Karpas-422 (cell line): ENCODE results near the gene FASN. TPM values are rescaled to one million over a fixed set of nuclear protein-coding genes. Genes with fewer than 3 reads are reported as not detected.

Source experiments
- DNase-seq: peaks from one replicate; pipeline ENCODE4 v3.0.0-alpha.2; 2015
- H2AFZ ChIP-seq: fragments of 200-600 bp; sonication (generic); 2 replicates; pipeline ENCODE4 v1.6.1; 2014; ENCODE audit warnings: antibody characterized with exemption, low read length, mixed read lengths
- H3K27ac ChIP-seq: fragments of 200-600 bp; sonication (generic); 2 replicates; pipeline ENCODE4 v1.5.1; 2014; ENCODE audit warnings: mild to moderate bottlenecking, low read length, moderate library complexity
- H3K27me3 ChIP-seq: fragments of 200-600 bp; sonication (generic); 2 replicates; pipeline ENCODE4 v1.6.1; 2014; ENCODE audit warnings: low read length, mixed read lengths
- H3K36me3 ChIP-seq: fragments of 200-600 bp; sonication (generic); 2 replicates; pipeline ENCODE4 v1.6.1; 2014; ENCODE audit warnings: low read length, mixed read lengths; ENCODE audit not compliant: insufficient read depth
- H3K4me1 ChIP-seq: fragments of 200-600 bp; sonication (generic); 2 replicates; pipeline ENCODE4 v1.6.1; 2014; ENCODE audit warnings: mild to moderate bottlenecking, low read length, mixed read lengths
- H3K4me2 ChIP-seq: fragments of 200-600 bp; sonication (generic); 2 replicates; pipeline ENCODE4 v1.6.1; 2014; ENCODE audit warnings: low read length, low read depth, mild to moderate bottlenecking; ENCODE audit not compliant: poor library complexity, severe bottlenecking
- H3K4me3 ChIP-seq: fragments of 200-600 bp; sonication (generic); 2 replicates; pipeline ENCODE4 v1.5.1; 2014; ENCODE audit warnings: mild to moderate bottlenecking, antibody characterized with exemption, low read length, mixed read lengths
- H3K79me2 ChIP-seq: fragments of 200-600 bp; sonication (generic); 2 replicates; pipeline ENCODE4 v1.6.1; 2014; ENCODE audit warnings: mild to moderate bottlenecking, low read length, mixed read lengths
- H3K9ac ChIP-seq: fragments of 200-600 bp; sonication (generic); 2 replicates; pipeline ENCODE4 v1.6.0; 2014; ENCODE audit warnings: low read length
- H3K9me2 ChIP-seq: fragments of 200-600 bp; sonication (generic), shearing (Covaris generic); replicated peaks from 2 replicates; pipeline ENCODE4 v1.6.0; 2014; ENCODE audit warnings: mild to moderate bottlenecking, low read length, moderate library complexity; ENCODE audit not compliant: insufficient read depth
- H3K9me3 ChIP-seq: fragments of 300-700, 200-600 bp; sonication (generic); 2 replicates; pipeline ENCODE4 v1.6.1; 2014; ENCODE audit warnings: low read length, mixed read lengths
- H4K20me1 ChIP-seq: fragments of 200-600 bp; sonication (generic); 2 replicates; pipeline ENCODE4 v1.6.1; 2014; ENCODE audit warnings: mild to moderate bottlenecking, antibody characterized with exemption, low read length, low read depth; ENCODE audit not compliant: insufficient read depth
- total RNA-seq: library from RNA; depleted of rRNA; stranded (reverse); fragments of >200 nt; shearing (Covaris generic); gene quantifications from 2 replicates; pipeline ENCODE4 v1.2.3, GENCODE V29; 2014; ENCODE audit warnings: low replicate concordance

FASN gene
- total RNA-seq, 1 experiment from 2014 or later, result 94.1 TPM

DNA sequence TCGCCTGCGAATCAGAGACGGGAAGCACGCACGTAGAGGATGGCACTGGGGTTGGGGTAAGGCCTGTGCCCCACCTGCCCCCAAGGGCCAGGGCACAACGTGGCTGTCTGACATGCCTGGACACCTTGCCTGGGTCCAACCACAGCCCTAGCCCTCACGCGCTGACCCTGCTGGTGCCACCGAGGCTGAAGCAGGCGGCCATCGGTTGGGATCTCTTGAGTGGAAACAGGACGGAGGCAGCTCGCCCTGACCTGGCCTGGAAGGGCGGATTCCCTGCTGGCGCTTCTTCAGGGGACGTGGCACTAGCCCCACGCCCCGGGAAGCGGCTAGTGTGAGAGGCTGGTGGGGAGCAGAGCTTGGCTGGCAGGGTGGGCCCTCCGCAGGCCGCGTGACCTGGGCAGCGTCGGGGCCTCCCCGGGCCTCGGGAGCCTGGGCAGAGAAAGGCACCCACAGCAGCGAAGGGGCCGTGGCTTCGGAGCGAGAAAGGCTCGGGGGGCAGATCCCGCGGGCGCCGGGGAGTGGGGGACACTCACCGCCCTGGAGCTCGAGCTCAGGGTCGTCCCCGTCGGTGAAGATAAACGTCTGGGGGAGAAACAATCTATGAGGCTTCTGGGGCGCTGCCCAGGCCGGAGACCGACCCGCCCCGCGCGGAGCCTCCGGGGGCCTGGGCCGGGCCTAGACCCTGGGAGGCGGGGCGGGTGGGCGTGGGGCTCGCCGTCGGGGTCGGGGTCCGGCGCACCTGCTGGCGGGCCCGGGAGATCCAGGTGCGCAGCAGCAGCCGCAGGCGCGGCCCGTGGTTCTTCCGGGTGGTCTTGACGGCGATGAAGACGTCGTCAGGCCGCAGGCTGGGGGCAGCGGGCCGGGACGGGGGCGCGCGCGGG, 47.0 kb downstream of the FASN start:
- no peak for DNase-seq
- Histone ChIP-seq H3K27me3 (no peaks in the 10 kb centered on the region), H3K27ac (no peak overlapping the region), H3K4me3 (peak overlapping the region; percentile 71), H3K9ac (peak overlapping the region; percentile 65), H3K9me2 (no peaks in the 10 kb centered on the region), H3K79me2 (peaks cover 17% of the 10 kb centered on the region), H3K4me2 (peak overlapping the region; percentile 74), H3K4me1 (peaks cover 30% of the 10 kb centered on the region), H2AFZ (no peak overlapping the region), H4K20me1 (peaks cover 17% of the 10 kb centered on the region; the same call in 1 of the 2 replicates), H3K9me3 (no peaks in the 10 kb centered on the region), H3K36me3 (no peaks in the 10 kb centered on the region)

DNA sequence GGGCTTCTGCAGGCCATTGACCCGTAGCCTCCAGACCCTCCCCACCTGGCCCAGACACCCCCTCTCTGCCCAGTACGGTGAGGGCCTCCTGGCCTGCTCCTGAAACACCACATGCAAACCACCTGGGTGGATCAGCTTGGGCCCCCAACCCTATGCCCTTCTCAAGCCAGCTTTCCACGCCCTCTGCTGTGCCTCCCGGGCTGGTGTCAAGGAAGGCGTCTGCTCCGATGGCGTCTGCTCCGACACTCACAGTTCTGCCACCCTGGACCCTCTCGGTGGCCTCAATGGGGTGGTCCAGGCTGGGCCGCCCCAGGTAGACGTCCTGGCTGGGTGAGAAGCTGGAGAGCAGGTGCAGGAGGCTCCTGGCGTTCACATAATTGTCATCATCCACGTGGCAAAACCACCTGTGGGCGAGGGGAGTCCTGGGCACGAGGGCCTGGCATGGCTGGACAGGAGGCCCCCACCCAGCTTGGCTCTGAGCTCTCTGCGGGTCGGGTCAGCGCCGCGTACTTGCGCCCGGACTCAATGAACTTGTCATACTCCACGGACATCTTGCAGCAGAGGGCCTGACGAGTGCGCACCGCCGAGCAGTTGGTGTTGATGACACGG, 47.8 kb downstream of the FASN start:
- DNase-seq, result no peak
- Histone ChIP-seq H3K4me2 (peak overlapping the region; percentile 74), H2AFZ (no peak overlapping the region), H3K27me3 (no peaks in the 10 kb centered on the region), H3K9ac (peak overlapping the region; percentile 65), H3K4me1 (peaks cover 30% of the 10 kb centered on the region), H3K79me2 (peaks cover 17% of the 10 kb centered on the region), H3K9me2 (no peaks in the 10 kb centered on the region), H3K36me3 (no peaks in the 10 kb centered on the region), H4K20me1 (peaks cover 11% of the 10 kb centered on the region; the same call in 1 of the 2 replicates), H3K9me3 (no peaks in the 10 kb centered on the region), H3K27ac (no peak overlapping the region), H3K4me3 (peak overlapping the region; percentile 71; the same call in 1 of the 2 replicates)

DNA sequence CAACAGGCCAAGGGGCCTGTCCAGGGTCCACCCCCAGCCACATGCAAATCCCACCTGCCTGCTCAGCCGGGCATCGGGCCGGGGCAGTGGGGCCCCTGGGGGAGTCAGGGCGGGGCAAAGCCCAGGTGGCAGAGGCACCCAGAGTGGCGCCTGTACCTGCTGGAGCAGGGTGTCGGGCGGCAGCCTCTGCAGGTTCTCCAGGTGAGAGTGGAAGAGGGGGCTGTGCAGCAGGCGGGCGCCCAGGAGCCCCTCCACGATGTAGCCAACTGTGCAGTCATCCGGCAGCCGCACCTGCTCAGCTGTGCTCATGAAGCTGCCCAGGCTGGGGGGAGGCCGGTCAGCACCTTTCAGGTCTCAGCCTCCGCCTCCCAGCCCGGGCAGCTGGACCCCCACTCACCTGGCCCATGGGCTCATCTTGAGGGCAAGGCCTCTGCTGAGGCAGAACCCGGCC, 48.5 kb downstream of the FASN start:
- Histone ChIP-seq H3K9me2 (no peaks in the 10 kb centered on the region), H3K4me1 (peaks cover 30% of the 10 kb centered on the region), H3K36me3 (no peaks in the 10 kb centered on the region), H2AFZ (no peak overlapping the region), H4K20me1 (peaks cover 11% of the 10 kb centered on the region; the same call in 1 of the 2 replicates), H3K27me3 (no peaks in the 10 kb centered on the region), H3K79me2 (peaks cover 17% of the 10 kb centered on the region), H3K9ac (no peak overlapping the region; the same call in 1 of the 2 replicates), H3K4me2 (peak overlapping the region; percentile 11), H3K4me3 (no peak overlapping the region), H3K9me3 (no peaks in the 10 kb centered on the region), H3K27ac (no peak overlapping the region)
- no peak for DNase-seq

DNA sequence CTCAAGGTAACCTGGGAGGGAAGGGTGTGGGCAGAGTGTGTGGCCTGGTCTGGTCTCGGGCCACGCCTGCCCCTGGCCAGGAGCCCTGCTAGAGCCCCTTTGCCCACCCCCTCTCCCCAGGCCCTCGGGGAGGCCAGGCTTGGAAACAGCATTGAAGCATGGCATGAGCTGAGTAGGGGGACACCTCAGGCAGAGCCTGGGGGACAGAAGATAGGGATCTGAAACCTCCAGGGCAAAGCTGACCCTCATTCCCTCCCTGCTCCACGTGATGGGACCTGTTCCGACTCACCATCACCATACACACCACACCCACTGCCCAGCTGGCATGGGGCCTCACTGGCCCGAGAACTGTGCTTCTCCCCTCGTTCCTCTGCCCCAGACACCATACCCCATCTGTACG, 48.9 kb downstream of the FASN start:
- no peaks in the 10 kb centered on the region for H3K27me3 ChIP-seq
- H3K9me3 ChIP-seq, result no peaks in the 10 kb centered on the region

DNA sequence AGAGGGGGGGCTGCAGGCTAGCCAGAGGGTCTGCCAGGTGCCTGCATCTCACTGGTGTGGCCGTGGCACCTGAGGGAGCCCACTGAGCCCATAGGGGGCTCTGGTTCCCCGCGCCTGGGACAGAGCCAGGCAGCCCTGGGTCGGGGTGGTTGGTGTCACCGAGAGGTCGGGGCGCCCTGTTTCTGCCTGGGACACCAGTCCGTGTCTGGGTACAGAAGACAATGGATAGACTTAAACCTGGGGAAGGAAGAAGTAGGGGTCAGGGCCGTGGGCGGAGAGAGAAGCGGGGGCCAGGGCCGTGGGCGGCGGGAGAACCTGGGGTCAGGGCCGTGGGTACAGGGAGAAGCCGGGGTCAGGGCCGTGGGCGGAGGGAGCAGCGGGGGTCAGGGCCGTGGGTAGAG, 49.5 kb downstream of the FASN start:
- Histone ChIP-seq H3K4me2 (no peak overlapping the region), H3K4me3 (no peak overlapping the region), H3K9me2 (no peaks in the 10 kb centered on the region), H3K36me3 (no peaks in the 10 kb centered on the region), H2AFZ (no peak overlapping the region), H3K9ac (no peak overlapping the region), H3K79me2 (peaks cover 16% of the 10 kb centered on the region), H3K27ac (no peak overlapping the region), H4K20me1 (peaks cover 11% of the 10 kb centered on the region; the same call in 1 of the 2 replicates), H3K9me3 (no peaks in the 10 kb centered on the region), H3K4me1 (peaks cover 29% of the 10 kb centered on the region), H3K27me3 (no peaks in the 10 kb centered on the region)
- no peak for DNase-seq

More for the DNA sequence above, 48.9 kb downstream of the FASN start:
- H3K79me2 ChIP-seq, result peaks cover 17% of the 10 kb centered on the region
- peaks cover 30% of the 10 kb centered on the region for H3K4me1 ChIP-seq
- peak overlapping the region; percentile 11 for H3K4me2 ChIP-seq
- no peak overlapping the region for H3K4me3 ChIP-seq
- no peaks in the 10 kb centered on the region for H3K36me3 ChIP-seq
- peaks cover 11% of the 10 kb centered on the region; the same call in 1 of the 2 replicates for H4K20me1 ChIP-seq
- no peak overlapping the region for H2AFZ ChIP-seq
- no peak overlapping the region; the same call in 1 of the 2 replicates for H3K9ac ChIP-seq
- no peak for DNase-seq
- no peak overlapping the region for H3K27ac ChIP-seq
- H3K9me2 ChIP-seq, result no peaks in the 10 kb centered on the region

DNA sequence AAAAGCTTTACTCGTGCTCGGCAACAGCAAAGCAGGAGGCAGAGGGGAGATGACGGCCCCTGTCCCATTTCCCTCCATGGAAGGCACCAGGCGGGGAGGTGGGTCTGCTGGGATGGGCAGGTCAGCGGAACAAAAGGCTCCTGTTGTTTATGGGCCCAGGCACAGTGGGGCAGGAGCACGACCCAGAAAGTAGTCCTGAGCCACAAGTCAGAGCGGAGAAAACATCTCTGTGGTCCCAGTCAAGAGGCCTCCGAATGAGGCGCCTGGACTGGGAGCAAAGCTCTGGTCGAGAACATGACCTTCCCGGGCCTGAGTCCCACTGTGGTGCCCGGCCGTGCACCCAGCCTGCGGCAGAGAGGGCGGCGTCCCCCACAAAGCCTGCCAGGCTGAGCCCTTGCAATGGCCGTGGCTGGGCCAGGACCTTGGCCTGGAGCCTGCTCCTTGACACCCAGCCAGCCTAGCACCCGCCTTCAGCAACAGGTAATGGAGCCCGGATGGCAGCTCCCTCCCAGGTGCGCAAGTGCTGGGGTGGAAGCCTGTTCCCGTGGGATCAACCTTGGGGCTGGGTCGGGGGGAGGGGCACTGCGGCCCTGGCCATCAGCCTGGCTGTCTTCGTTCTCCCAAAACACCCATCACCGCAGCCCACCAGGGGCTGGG, 50.0 kb downstream of the FASN start:
- Histone ChIP-seq H3K9me3 (no peaks in the 10 kb centered on the region), H3K4me1 (peaks cover 24% of the 10 kb centered on the region)

DNA sequence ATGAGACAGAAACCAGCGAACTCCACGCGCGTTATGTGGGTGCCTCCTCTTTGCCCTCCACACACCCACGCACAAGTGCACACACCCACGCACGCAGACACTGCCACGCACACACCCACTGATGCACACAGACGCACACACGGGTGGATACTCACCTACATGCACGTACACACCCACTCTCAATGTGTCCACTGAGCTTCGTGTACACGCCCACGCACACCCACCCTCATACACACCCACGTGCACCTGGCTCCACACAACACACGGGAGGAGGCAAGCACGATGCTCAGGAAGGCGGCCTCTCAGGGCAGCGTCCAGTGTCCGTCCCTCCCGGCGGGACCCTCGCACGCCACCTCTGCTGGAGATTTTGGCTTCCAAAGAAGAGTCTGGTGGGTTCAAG, 50.7 kb downstream of the FASN start:
- H4K20me1 ChIP-seq, result peaks cover 3% of the 10 kb centered on the region; the same call in 1 of the 2 replicates
- no peak overlapping the region for H3K4me3 ChIP-seq
- H3K9me2 ChIP-seq, result no peaks in the 10 kb centered on the region
- no peak overlapping the region for H3K4me2 ChIP-seq
- no peak overlapping the region for H3K9ac ChIP-seq
- no peaks in the 10 kb centered on the region for H3K9me3 ChIP-seq
- H2AFZ ChIP-seq, result no peak overlapping the region
- peaks cover 19% of the 10 kb centered on the region for H3K4me1 ChIP-seq
- H3K36me3 ChIP-seq, result no peaks in the 10 kb centered on the region
- no peak for DNase-seq
- H3K27ac ChIP-seq, result no peak overlapping the region
- no peaks in the 10 kb centered on the region for H3K27me3 ChIP-seq
- peaks cover 4% of the 10 kb centered on the region for H3K79me2 ChIP-seq

More for the DNA sequence above, 50.0 kb downstream of the FASN start:
- Histone ChIP-seq H3K4me3 (no peak overlapping the region), H3K79me2 (peaks cover 11% of the 10 kb centered on the region), H3K27me3 (no peaks in the 10 kb centered on the region), H3K9ac (no peak overlapping the region), H2AFZ (no peak overlapping the region), H3K9me2 (no peaks in the 10 kb centered on the region), H4K20me1 (peaks cover 10% of the 10 kb centered on the region; the same call in 1 of the 2 replicates), H3K4me2 (no peak overlapping the region), H3K27ac (no peak overlapping the region), H3K36me3 (no peaks in the 10 kb centered on the region)
- DNase-seq, result no peak

DNA sequence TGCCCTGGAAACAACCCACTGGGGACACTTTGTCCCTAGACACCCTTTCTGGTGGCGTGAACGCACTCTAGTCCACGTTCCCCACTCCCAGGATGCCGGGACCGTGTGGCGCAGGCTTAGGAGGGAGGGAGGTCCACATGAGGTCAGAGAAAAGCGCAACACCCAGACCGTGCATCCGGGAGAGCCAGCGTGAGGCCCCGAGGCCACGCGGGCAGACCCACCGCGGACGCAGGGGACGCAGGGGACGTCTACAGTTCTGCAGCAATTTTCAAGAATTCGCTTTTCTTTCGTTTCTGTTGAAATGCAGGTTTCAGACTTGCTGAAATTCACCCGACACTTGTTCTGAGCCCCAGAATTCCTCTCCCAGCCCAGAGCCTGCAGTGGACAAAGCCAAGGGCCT, 51.1 kb downstream of the FASN start:
- Histone ChIP-seq H3K9me2 (no peaks in the 10 kb centered on the region), H3K79me2 (no peaks in the 10 kb centered on the region), H3K4me3 (no peak overlapping the region), H3K36me3 (no peaks in the 10 kb centered on the region), H3K27ac (no peak overlapping the region), H3K27me3 (no peaks in the 10 kb centered on the region), H3K4me1 (peaks cover 19% of the 10 kb centered on the region), H3K9me3 (no peaks in the 10 kb centered on the region), H3K9ac (no peak overlapping the region), H4K20me1 (no peaks in the 10 kb centered on the region), H3K4me2 (no peak overlapping the region), H2AFZ (no peak overlapping the region)
- DNase-seq, result no peak
